SHP77 treated with DMSO at 0.1 percent for 48 hours (cell line): ENCODE measurements around the gene ARHGAP10.
"Not testable (repeated sequence)": the region's sequence is repeated elsewhere in the genome, so short reads cannot be mapped to it uniquely, and the experiment has no call there.

Experiments
- DNase-seq: peaks from one replicate; lab custom pipeline; 2025; lab: John Stamatoyannopoulos, UW

The ARHGAP10 gene

GRCh38 chr4:147901388-147901787, 169.5 kb downstream of the ARHGAP10 start:
- no peak for DNase-seq

DNA sequence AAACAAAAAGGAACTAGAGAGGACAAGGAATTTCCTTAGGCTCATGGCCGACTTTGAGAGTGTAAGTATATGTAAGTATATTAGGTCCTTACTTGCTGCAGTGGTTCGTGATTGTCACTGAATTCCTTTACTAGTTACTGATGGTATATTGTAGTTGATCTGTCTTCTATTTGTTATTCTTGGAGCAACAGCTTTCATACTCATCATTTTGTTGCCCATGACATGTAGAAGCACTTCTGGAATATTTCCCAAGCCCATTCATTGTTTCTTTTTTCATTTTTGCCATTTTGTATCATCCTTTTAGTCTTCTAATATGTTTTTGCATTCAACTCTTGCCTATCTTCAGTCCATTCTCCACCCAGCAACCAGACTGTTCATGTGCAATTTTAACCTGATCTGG, 170.0 kb downstream of the ARHGAP10 start:
- no peak for DNase-seq

DNA sequence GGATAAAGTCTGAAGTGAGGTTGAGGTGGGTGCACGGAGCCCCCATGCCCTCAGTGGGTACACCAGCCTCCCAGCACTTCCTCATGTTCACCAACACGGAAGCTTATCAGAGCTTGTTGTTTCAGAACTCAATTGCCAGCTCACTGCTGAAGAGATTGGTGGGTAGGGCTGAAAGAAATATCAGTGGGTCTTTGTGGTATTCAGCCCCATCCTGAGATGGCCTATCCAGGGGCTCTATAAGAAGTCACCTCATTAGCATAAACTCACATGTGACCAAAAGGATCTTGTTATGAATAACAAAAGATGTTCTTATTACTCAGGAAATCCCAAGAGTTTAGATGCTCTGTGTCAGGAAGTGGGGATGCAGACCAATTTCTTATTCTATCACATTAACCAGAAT, 177.3 kb downstream of the ARHGAP10 start:
- DNase-seq, result no peak

GRCh38 chr4:147910315-147910714, 178.4 kb downstream of the ARHGAP10 start:
- DNase-seq, result no peak

DNA sequence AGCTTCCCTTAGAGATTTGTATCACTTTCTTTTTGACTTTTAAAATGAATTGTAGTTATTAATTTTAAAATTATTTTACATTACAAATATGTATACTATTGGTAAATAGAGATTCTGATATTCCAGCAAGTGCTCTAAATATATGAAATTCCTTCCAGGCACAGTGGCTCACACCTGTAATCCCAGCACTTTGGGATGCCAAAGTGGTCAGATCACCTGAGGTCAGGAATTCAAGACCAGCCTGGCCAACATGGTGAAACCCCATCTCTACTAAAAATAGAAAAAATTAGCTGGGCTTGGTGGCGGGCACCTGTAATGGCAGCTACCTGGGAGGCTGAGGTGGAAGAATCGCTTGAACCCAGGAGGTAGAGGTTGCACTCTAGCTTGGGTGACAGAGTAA, 180.2 kb downstream of the ARHGAP10 start:
- not testable (repeated sequence) for DNase-seq

DNA sequence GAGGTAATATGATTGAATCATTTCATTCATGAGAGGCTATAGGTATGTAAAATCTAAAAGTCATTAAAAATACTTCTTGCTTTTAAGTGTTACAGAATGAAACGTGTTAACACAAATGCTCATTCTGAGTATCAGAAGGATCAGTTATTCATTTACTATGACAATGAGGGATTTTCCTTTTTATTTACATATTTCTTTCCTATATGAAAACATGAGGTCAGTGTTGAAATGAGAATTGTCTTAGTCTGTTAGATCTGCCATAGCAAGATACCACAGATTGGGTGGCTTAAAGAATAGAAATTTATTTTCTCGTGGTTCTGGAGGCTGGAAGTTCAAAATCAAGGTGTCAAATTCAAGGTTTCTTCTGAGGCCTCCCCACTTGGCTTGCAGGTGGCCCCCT, 181.2 kb downstream of the ARHGAP10 start:
- DNase-seq, result no peak

GRCh38 chr4:147916351-147916750, 184.5 kb downstream of the ARHGAP10 start:
- no peak for DNase-seq

GRCh38 chr4:147923381-147923780, 191.5 kb downstream of the ARHGAP10 start:
- DNase-seq, result no peak

DNA sequence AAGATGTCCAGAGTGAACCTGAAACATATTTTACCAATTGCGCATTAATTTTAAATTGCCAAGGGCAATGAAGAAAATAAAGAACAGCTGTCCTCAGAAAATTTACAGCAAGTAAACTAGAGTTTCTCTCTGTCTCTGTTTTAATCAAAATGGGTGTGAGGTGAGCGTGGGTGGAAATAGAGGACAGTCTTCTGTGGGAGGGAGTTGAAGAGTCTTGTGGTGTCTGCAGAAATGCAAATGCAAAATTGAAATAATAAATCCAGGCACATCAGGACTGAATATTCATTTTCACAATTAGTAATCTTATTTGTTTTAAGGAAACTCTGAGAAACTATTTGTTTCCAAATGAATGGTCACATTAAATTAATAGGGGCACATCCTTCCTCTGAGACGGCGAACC, 192.0 kb downstream of the ARHGAP10 start:
- DNase-seq, result no peak

DNA sequence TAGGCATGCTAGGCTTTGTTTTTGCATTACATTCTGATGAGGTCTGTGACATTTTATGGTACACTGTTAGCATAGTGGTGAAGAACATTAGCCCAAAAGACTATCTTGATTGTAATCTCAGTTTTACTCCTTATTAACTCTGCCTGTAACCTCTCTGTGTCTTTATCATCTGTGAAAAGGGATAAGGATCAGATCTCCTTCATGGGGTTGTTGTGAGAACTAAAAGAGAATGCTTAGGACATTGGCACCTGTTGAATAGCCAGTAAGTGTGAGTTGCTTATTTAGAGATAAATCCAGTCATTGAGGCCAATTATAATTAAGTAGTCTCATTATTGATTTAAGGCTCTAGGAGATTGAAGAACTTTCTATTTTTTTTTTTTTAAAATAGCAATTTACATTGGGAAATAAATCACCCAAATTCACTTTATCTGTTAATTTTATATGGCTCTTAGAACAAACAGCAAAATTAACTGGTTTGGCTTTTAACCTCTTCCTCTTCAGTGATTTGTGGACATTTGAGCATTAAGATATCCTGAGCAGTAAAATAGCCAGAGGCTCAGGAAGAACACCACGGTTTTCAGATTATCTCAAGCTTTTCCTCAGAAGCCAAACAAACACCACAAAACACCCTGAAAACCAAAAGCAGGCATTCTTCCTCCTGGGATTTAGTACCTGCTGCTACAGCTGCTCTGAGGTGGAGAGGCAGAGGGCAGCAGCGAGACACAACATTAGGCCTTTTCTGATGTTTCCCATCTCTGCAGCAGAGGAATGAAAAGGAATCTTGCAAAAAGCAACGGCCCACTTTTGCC, 192.9 kb downstream of the ARHGAP10 start:
- no peak for DNase-seq

GRCh38 chr4:147927377-147928137, 195.7 kb downstream of the ARHGAP10 start:
- DNase-seq, result no peak

- no peak for DNase-seq
Observed at GRCh38 chr4:147928400-147928799, 196.5 kb downstream of the ARHGAP10 start.

DNA sequence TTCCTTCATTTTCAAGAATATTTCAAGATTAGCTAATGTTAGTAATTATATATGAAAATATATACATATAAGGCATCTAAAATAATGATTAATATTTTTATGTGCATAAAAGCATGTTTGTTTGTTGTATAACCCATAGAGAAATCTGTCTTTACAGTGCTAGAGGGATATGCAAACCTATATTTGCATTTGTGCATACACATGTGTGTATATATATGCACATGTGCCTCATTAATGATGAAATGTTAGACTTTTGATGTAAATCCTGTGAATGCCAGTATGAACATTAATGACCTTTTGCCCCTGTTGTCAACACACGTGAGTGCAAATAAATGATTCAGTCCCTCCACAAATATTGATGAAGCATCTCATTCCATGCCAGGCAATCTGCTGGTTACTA, 197.9 kb downstream of the ARHGAP10 start:
- DNase-seq, result no peak

GRCh38 chr4:147933316-147933715, 201.4 kb downstream of the ARHGAP10 start:
- DNase-seq, result no peak

DNA sequence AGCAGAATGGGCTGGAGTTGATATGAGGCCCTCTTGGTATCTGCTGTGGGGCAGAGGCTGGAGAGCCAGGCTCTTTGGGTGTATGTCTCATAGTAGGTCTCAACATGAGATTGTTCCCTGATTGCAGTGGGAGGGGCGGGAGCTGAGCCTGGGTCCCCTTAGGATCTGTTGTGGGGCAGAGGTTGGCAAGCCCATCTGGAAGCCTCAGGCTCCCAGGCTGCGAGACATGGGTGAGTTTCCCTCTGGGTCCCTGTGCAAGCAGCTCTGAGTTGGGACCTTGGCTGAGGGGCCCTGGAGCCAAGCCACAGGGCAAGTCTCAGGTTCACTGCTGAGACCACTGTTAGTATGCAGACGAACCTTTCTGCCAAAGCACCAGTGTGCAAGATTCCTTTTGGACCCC, 201.9 kb downstream of the ARHGAP10 start:
- no peak for DNase-seq

GRCh38 chr4:147938496-147938895, 206.6 kb downstream of the ARHGAP10 start:
- DNase-seq, result no peak

GRCh38 chr4:147940171-147940570, 208.3 kb downstream of the ARHGAP10 start:
- no peak for DNase-seq

GRCh38 chr4:147941373-147941772, 209.5 kb downstream of the ARHGAP10 start:
- no peak for DNase-seq

GRCh38 chr4:147942729-147943128, 210.8 kb downstream of the ARHGAP10 start:
- DNase-seq, result no peak

- no peak for DNase-seq
Observed at GRCh38 chr4:147943159-147943638, 211.3 kb downstream of the ARHGAP10 start.

DNA sequence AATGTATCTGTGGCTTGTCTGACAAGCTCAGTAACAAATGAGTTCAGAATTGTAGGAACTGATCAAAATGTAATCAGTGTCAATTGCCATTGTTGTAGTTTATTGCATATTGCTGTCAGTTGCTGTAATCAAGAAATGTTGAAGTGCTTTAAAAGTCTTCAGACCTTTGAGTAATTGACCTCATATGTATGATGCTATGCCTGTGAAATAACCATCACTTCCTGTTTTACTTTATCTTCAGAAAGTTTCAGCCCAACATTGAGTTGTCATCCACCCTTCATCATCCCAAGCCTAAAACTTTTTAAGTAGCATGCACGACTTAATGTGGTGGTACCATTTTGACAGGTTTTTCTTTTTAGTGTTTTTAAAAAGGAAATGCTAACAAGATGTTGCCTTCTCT, 212.4 kb downstream of the ARHGAP10 start:
- no peak for DNase-seq

DNA sequence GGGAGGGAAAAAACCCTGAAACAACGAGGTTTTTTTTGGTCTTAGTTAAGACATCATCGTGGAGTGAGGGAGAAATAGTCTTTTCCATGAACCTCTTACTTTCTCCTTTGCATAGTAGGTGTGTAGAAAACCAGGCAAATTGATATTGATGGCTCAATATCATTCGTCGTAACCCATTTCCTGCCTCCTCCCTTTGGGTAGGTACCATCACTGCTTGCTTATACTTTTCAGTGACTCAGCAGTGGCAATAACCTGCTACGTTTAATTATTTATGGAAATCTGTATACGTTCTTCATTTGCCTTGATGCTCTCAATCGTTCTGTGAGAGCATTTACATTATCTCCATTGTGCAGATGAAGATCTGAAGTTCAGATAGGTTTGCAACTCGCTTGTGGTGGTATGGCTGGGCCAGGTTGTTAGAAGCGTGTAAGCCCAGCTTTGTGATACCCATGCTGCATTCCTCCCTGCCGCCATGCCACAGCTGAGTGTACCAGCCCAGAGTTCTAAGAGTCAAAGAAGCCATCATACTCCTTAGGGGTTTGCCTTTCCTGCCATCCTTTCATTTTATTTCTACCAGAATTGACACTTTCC, 212.9 kb downstream of the ARHGAP10 start:
- DNase-seq, result no peak

- DNase-seq, result no peak
Observed at GRCh38 chr4:147948336-147948735, 216.4 kb downstream of the ARHGAP10 start.
